CD8-positive, alpha-beta memory T cell (primary cell): ENCODE results near the gene TTLL4. TPM values are rescaled to one million over a fixed set of nuclear protein-coding genes. Genes with fewer than 3 reads are reported as not detected.
A peak's percentile ranks its signal among the peaks of the same experiment; 100 is the strongest.

Experiments used
- CTCF ChIA-PET: fragments of 350-600 bp; sonication (Branson Sonifier 250); formaldehyde crosslinking; loops from one replicate; lab custom pipeline; 2021; ENCODE audit warnings: antibody characterized with exemption; lab: Charles Lee
- POLR2A ChIA-PET: fragments of 350-600 bp; sonication (Branson Sonifier 250); formaldehyde crosslinking; loops from one replicate; lab custom pipeline; 2021; ENCODE audit warnings: antibody characterized with exemption; lab: Charles Lee
- DNase-seq, 5 donors: peaks; one replicate each; pipeline versions ENCODE4 v3.0.0 to v3.0.0-alpha.2; 2020 to 2022; ENCODE audit warnings: mixed read lengths in 1 of 5
- H3K27ac ChIP-seq: one replicate; pipeline ENCODE4 v1.7.0; 2013; ENCODE audit warnings: low read depth, mild to moderate bottlenecking, low read length, moderate library complexity
- H3K27me3 ChIP-seq: 2 replicates; pipeline ENCODE4 v1.7.0; 2013; ENCODE audit warnings: low read length, mild to moderate bottlenecking; ENCODE audit not compliant: insufficient read depth, poor library complexity, severe bottlenecking
- H3K36me3 ChIP-seq: 2 replicates; pipeline ENCODE4 v1.7.0; 2013; ENCODE audit warnings: mild to moderate bottlenecking, low read length, moderate library complexity; ENCODE audit not compliant: insufficient read depth
- H3K4me1 ChIP-seq: 2 replicates; pipeline ENCODE4 v1.7.0; 2013; ENCODE audit warnings: mild to moderate bottlenecking, low read length, moderate library complexity; ENCODE audit not compliant: insufficient read depth
- H3K4me3 ChIP-seq: 2 replicates; pipeline ENCODE4 v1.7.0; 2013; ENCODE audit warnings: mild to moderate bottlenecking, low read length
- H3K9me3 ChIP-seq: 2 replicates; pipeline ENCODE4 v1.7.0; 2013; ENCODE audit warnings: mild to moderate bottlenecking, low read length
- H3K27ac Mint-ChIP-seq, 8 donors: one replicate each; pipeline ENCODE4 v1.8.0; 2020 to 2021; ENCODE audit warnings: mixed read lengths in 8 of 8, mild to moderate bottlenecking in 6 of 8, inconsistent platforms in 3 of 8, moderate library complexity in 3 of 8
- H3K27me3 Mint-ChIP-seq, 2 donors: one replicate each; pipeline ENCODE4 v1.8.0; 2020 to 2021; ENCODE audit warnings: mixed read lengths in 2 of 2, mild to moderate bottlenecking in 1 of 2, moderate library complexity in 1 of 2
- H3K36me3 Mint-ChIP-seq, 3 donors: one replicate each; pipeline ENCODE4 v1.8.0; 2020 to 2021; ENCODE audit warnings: mixed read lengths in 3 of 3, inconsistent platforms in 1 of 3, mild to moderate bottlenecking in 1 of 3
- H3K4me1 Mint-ChIP-seq, 3 donors: one replicate each; pipeline ENCODE4 v1.8.0; 2020 to 2021; ENCODE audit warnings: mixed read lengths in 3 of 3, inconsistent platforms in 1 of 3, mild to moderate bottlenecking in 1 of 3
- H3K4me3 Mint-ChIP-seq, 7 donors: one replicate each; pipeline ENCODE4 v1.8.0; 2020 to 2021; ENCODE audit warnings: mixed read lengths in 7 of 7, mild to moderate bottlenecking in 6 of 7, moderate library complexity in 4 of 7, inconsistent platforms in 2 of 7
- H3K9me3 Mint-ChIP-seq, 5 donors: one replicate each; pipeline ENCODE4 v1.8.0; 2020 to 2022; ENCODE audit warnings: mixed read lengths in 5 of 5, mild to moderate bottlenecking in 3 of 5, moderate library complexity in 2 of 5, inconsistent platforms in 1 of 5
- polyA plus RNA-seq: library from polyadenylated mRNA; unstranded; fragments of 300-500 nt; fragmentation: Illumina TruSeq; gene quantifications from one replicate; pipeline ENCODE4 v1.2.3, GENCODE V29; 2021
- total RNA-seq, 2 experiments: library from RNA; stranded (reverse); gene quantifications; one replicate each; pipeline ENCODE4 v1.2.3, GENCODE V29; 2021

TTLL4 gene
- total and polyA plus RNA-seq, 3 experiments from 2014 or later: 7.1 to 44.2 (median 42.0) TPM

DNA sequence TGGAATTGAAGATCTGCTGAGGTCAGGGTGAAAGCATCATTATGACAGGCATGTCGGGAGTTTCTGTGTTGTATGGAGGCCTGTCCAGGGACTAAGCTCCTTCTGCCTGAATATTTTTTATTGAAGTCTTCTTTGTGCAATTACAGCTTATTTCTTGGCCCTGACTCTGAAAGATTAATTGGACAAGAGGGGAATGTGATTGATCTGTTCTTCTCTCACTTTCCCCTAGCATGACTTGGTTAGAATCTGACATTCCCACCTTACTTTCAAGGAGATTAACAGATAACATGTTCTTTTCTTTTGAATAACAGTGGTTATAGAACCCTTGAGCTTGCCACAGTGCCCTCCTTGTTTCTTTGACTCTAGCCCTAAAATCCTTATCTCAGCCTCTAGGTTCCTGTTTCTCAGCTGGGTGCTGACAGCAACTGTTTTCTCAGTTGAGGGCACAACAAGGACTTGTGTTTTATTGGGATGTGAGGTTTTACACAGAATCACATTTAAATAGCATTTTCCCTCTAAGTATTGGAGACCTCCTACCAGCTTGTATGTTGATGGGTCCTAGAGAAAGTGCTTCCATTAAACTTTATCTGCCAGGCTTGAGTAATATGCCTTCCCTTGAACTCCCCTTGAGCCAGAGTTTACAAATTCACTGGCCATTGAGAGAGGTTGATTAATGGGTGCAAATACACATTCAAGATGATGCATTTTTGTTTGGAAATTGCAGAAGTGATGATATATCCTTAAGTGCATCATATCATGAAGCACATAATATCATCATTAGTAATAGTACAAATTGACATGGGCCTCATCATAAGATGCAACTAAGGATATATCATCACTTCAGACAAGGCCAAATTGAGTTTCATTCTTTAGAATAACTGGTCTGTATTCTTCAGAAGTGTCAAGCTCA, 12.5 kb downstream of the TTLL4 start:
- Histone ChIP-seq H3K9me3 (peaks cover 10% of the 10 kb centered on the region), H3K36me3 (peaks cover 8% of the 10 kb centered on the region), H3K27ac (no peak overlapping the region), H3K4me3 (no peak overlapping the region), H3K27me3 (no peaks in the 10 kb centered on the region), H3K4me1 (no peaks in the 10 kb centered on the region)
- H3K27me3 Mint-ChIP-seq: no peaks in the 10 kb centered on the region
- ChIA-PET POLR2A (no interaction called here), CTCF (interaction anchor here (1.0 to 1.7 kb wide), 2 partner anchors 12 to 124 kb away, joined by 3 to 9 read pairs; partner anchors contain the start of gene TTLL4)
- H3K27ac Mint-ChIP-seq: peak overlapping the region in 3 of 8 donors; percentile 18 to 42 (median 24)
- H3K36me3 Mint-ChIP-seq: peaks cover 14 to 17% (median 17%) of the 10 kb centered on the region in 3 donors
- H3K9me3 Mint-ChIP-seq: peaks cover 9 to 20% (median 17%) of the 10 kb centered on the region in 5 donors
- no peak overlapping the region for H3K4me3 Mint-ChIP-seq
- no peak for DNase-seq
- H3K4me1 Mint-ChIP-seq: peaks cover 14 to 25% (median 20%) of the 10 kb centered on the region in 3 donors

DNA sequence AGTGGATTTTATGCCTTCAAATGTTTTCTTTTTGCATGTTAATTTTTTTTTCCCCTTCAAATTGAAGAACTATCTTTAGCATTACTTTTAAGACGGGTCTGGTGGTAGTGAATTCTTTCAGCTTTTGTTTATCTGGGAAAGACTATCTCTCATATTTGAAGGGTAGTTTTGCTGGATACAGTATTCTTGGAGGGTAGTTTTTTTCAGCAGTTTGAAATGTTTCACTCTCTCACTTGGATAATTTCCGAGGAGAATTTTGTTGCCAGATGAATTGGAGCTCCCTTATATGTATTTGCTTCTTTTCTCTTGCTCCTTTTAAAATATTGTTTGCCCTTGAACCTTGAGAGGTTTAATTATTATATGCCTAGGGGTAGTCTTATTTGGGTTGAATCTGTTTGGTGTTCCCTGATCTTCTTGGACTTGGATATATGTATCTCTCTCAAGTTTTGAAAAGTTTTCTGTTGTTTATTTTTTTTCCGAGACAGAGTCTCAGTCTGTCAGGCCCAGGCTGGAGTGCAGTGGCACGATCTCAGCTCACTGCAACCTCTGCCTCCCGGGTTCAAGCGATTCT, 15.5 kb downstream of the TTLL4 start:
- Mint-ChIP-seq H3K36me3 (peaks cover 11 to 17% (median 14%) of the 10 kb centered on the region in 3 donors), H3K4me1 (peaks cover 11 to 21% (median 20%) of the 10 kb centered on the region in 3 donors), H3K27ac (no peak overlapping the region), H3K9me3 (peaks cover 9 to 20% (median 17%) of the 10 kb centered on the region in 5 donors), H3K27me3 (no peaks in the 10 kb centered on the region), H3K4me3 (no peak overlapping the region)
- peaks cover 10% of the 10 kb centered on the region for H3K9me3 ChIP-seq
- no peaks in the 10 kb centered on the region for H3K27me3 ChIP-seq
- H3K27ac ChIP-seq: no peak overlapping the region
- peaks cover 8% of the 10 kb centered on the region for H3K36me3 ChIP-seq
- no peak overlapping the region for H3K4me3 ChIP-seq
- ChIA-PET POLR2A (interaction anchor here (0.8 kb wide), 1 partner anchor 132 kb away, joined by 4 read pairs; no protein-coding TSS in a partner anchor), CTCF (interaction anchor here (1.5 to 1.8 kb wide), 2 partner anchors 9 to 15 kb away, joined by 4 to 5 read pairs; partner anchors contain the start of gene TTLL4)
- no peak for DNase-seq
- H3K4me1 ChIP-seq: no peaks in the 10 kb centered on the region

DNA sequence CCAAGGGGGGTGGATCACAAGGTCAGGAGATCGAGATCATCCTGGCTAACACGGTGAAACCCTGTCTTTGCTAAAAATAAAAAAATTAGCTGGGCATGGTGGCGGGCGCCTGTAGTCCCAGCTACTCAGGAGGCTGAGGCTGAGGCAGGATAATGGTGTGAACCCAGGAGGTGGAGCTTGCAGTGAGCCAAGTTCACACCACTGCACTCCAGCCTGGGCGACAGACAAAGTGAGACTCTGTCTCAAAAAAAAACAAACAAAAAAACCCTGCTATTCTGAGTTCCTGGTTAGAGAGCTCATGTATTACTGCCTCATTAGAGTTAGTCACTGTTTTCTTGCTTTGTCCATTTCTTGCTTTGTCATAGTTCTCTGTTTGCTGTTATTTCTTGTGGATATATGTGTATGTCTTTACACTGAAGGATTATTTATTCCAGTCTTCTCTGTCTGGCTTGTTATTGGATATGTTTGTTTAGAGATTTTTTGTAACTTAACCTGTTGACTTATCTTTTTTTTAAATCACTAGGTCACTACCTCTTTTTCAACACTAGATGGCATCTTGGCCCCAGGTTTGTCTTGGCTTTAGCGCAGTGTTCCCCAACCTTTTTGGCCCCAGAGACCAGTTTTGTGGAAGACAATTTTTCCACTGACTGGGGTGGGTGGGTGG, 17.0 kb downstream of the TTLL4 start:
- peaks cover 14 to 27% (median 15%) of the 10 kb centered on the region in 3 donors for H3K36me3 Mint-ChIP-seq
- H3K27ac Mint-ChIP-seq: peak overlapping the region in 1 of 8 donors; percentile 3
- peaks cover 7 to 27% (median 22%) of the 10 kb centered on the region in 3 donors for H3K4me1 Mint-ChIP-seq
- Histone ChIP-seq H3K27ac (no peak overlapping the region), H3K4me3 (no peak overlapping the region), H3K9me3 (peaks cover 10% of the 10 kb centered on the region), H3K4me1 (no peaks in the 10 kb centered on the region), H3K36me3 (peaks cover 8% of the 10 kb centered on the region), H3K27me3 (no peaks in the 10 kb centered on the region)
- DNase-seq: no peak
- ChIA-PET POLR2A (no interaction called here), CTCF (interaction anchor here (1.8 kb wide), 1 partner anchor 17 kb away, joined by 5 read pairs; the partner anchor contains the start of gene TTLL4)
- H3K9me3 Mint-ChIP-seq: peaks cover 9 to 20% (median 17%) of the 10 kb centered on the region in 5 donors
- peak overlapping the region in 1 of 7 donors; percentile 19 for H3K4me3 Mint-ChIP-seq
- H3K27me3 Mint-ChIP-seq: no peaks in the 10 kb centered on the region

DNA sequence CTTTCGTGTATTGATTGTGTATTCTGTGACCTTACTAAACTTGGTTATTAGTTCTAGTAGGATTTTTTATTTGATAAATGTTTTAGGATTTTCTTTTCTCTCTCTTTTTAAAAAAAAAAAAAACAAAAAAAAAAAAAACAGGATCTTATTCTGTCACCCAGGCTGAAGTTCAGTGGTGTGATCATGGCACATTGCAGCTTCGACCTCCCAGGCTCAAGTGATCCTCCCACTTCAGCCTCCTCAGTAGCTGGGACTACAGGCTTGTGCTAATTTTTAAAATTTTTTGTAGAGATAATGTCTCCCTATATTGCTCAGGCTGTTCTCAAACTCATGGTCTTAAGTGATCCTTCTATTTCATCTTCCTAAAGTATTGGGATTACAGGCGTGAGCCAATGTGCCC, 19.0 kb downstream of the TTLL4 start:
- H3K4me3 ChIP-seq: no peak overlapping the region
- H3K27me3 Mint-ChIP-seq: no peaks in the 10 kb centered on the region
- H3K4me1 Mint-ChIP-seq: peaks cover 13 to 30% (median 29%) of the 10 kb centered on the region in 3 donors
- peaks cover 14 to 34% (median 20%) of the 10 kb centered on the region in 3 donors for H3K36me3 Mint-ChIP-seq
- no peak overlapping the region for H3K4me3 Mint-ChIP-seq
- H3K27me3 ChIP-seq: no peaks in the 10 kb centered on the region
- H3K9me3 ChIP-seq: peaks cover 10% of the 10 kb centered on the region
- H3K4me1 ChIP-seq: no peaks in the 10 kb centered on the region
- H3K36me3 ChIP-seq: peaks cover 8% of the 10 kb centered on the region
- CTCF ChIA-PET: no interaction called here
- H3K27ac Mint-ChIP-seq: no peak overlapping the region
- POLR2A ChIA-PET: no interaction called here
- DNase-seq: no peak
- H3K9me3 Mint-ChIP-seq: peaks cover 9 to 20% (median 17%) of the 10 kb centered on the region in 5 donors
- no peak overlapping the region for H3K27ac ChIP-seq

DNA sequence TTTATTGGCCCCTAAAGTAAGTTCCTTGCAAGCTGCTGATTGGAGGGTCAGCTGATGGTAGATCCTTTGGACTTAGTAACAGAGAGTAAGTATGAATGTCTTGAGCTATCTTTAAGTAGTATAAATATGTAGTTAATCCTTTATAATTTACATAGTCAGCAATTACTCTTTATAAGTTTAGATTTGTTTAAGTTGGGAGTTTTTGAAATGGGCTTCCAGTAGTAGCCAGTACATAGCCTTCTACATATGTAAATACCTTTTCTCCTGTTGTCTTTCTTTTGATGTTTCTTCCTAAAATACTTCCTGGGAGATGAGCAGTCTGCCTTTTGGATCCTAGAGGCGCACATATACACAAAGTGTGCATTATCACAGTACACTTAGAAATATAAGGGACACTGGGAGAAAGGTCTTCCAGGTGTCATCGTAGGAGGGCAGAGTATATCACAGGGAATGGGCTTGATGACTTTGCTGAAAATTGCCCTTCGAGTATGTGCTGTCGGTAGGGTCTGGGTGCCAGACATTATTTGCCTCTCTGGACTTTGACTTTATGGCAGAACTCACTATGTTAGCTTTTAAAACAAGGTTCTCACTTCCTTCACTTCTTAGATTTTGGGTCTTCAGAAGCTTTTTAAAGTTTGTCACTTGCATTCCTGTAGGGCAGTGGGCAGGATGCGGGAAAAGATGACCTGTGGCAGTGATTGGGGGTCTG, 21.6 kb downstream of the TTLL4 start:
- ChIA-PET POLR2A (no interaction called here), CTCF (interaction anchor here (0.6 to 0.9 kb wide), 2 partner anchors 11 to 21 kb away, joined by 3 read pairs; partner anchors contain the start of gene TTLL4)
- H3K36me3 ChIP-seq: peaks cover under 1% of the 10 kb centered on the region
- Mint-ChIP-seq H3K27me3 (no peaks in the 10 kb centered on the region), H3K9me3 (peaks cover 3 to 5% (median 3%) of the 10 kb centered on the region in 5 donors), H3K27ac (no peak overlapping the region), H3K4me1 (peaks cover 13 to 35% (median 33%) of the 10 kb centered on the region in 3 donors), H3K36me3 (peaks cover 5 to 41% (median 19%) of the 10 kb centered on the region in 3 donors), H3K4me3 (no peak overlapping the region)
- H3K9me3 ChIP-seq: no peaks in the 10 kb centered on the region
- no peak for DNase-seq
- no peak overlapping the region for H3K4me3 ChIP-seq
- H3K4me1 ChIP-seq: no peaks in the 10 kb centered on the region
- no peak overlapping the region for H3K27ac ChIP-seq
- H3K27me3 ChIP-seq: no peaks in the 10 kb centered on the region

DNA sequence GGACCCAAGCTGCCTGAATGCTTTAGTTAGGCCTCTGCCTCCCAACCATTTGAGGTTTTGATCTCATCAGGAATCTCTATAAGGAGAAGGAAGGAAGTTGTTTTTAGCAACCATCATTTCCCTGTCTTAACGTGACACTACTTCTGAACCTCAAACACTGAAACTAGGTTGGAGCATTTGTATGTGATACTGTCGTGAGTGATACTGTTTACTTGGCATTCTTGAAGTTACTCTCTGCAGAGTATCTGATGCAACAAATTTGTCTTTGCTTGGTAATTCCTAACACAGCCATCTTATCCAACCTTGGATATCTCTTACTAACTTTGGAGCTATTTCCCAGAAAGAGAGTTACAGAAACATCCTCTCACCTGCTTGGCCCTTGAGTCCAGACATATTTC, 22.1 kb downstream of the TTLL4 start:
- CTCF ChIA-PET: no interaction called here
- Histone ChIP-seq H3K27ac (no peak overlapping the region), H3K27me3 (no peaks in the 10 kb centered on the region), H3K36me3 (peaks cover 6% of the 10 kb centered on the region), H3K4me3 (no peak overlapping the region), H3K4me1 (no peaks in the 10 kb centered on the region), H3K9me3 (no peaks in the 10 kb centered on the region)
- peaks cover 12 to 33% (median 32%) of the 10 kb centered on the region in 3 donors for H3K4me1 Mint-ChIP-seq
- H3K36me3 Mint-ChIP-seq: peaks cover 2 to 45% (median 17%) of the 10 kb centered on the region in 3 donors
- peaks cover under 1 to 1% (median 1%) of the 10 kb centered on the region in 5 donors for H3K9me3 Mint-ChIP-seq
- peak overlapping the region in 1 of 8 donors; percentile 17 for H3K27ac Mint-ChIP-seq
- no peak overlapping the region for H3K4me3 Mint-ChIP-seq
- DNase-seq: no peak
- POLR2A ChIA-PET: no interaction called here
- no peaks in the 10 kb centered on the region for H3K27me3 Mint-ChIP-seq
